DND-41 (cell line): ENCODE data around the gene NOS1AP.

ENCODE experiments used
- ATAC-seq: fragments of 200-7000 bp; cut with Tn5 transposase; 3 replicates; pipeline ENCODE4 v1.9.1; 2021; ENCODE audit warnings: low read depth; ENCODE audit not compliant: insufficient read depth
- DNase-seq: peaks from one replicate; pipeline ENCODE4 v3.0.0-alpha.2; 2020
- H2AFZ ChIP-seq: 2 replicates; pipeline ENCODE4 v1.6.0; 2012; ENCODE audit warnings: low read depth, low read length
- H3K27ac ChIP-seq: 2 replicates; pipeline ENCODE4 v1.5.1; 2012; ENCODE audit warnings: low read length, inconsistent platforms
- H3K27me3 ChIP-seq: fragments of 200-600 bp; sonication (generic); 2 replicates; pipeline ENCODE4 v1.6.0; 2012; ENCODE audit warnings: low read length, mild to moderate bottlenecking, inconsistent platforms; ENCODE audit not compliant: insufficient read depth, poor library complexity
- H3K36me3 ChIP-seq: 2 replicates; pipeline ENCODE4 v1.5.1; 2012; ENCODE audit warnings: low read length, inconsistent platforms; ENCODE audit not compliant: insufficient read depth
- H3K4me1 ChIP-seq: 2 replicates; pipeline ENCODE4 v1.5.1; 2012; ENCODE audit warnings: mild to moderate bottlenecking, low read length; ENCODE audit not compliant: insufficient read depth
- H3K4me2 ChIP-seq: 2 replicates; pipeline ENCODE4 v1.6.0; 2012; ENCODE audit warnings: mild to moderate bottlenecking, moderate library complexity, low read length, inconsistent platforms; ENCODE audit not compliant: insufficient read depth
- H3K4me3 ChIP-seq, 2 experiments: fragments of 200-600 bp in 1 of 2; shearing (Covaris generic) in 1 of 2; 2 replicates each; pipeline ENCODE4 v1.5.1; 2012 to 2016; ENCODE audit warnings: inconsistent platforms in 2 of 2, low read length in 2 of 2, mild to moderate bottlenecking in 2 of 2, low read depth in 1 of 2, moderate library complexity in 1 of 2
- H3K79me2 ChIP-seq: 2 replicates; pipeline ENCODE4 v1.6.0; 2012; ENCODE audit warnings: low read length, inconsistent platforms; ENCODE audit not compliant: insufficient read depth
- H3K9ac ChIP-seq: 2 replicates; pipeline ENCODE4 v1.6.0; 2012; ENCODE audit warnings: low read depth, mild to moderate bottlenecking, inconsistent platforms, low read length, moderate library complexity
- H3K9me3 ChIP-seq: 2 replicates; pipeline ENCODE4 v1.5.1; 2012; ENCODE audit warnings: low read length, moderate library complexity, mild to moderate bottlenecking, inconsistent platforms; ENCODE audit not compliant: insufficient read depth, severe bottlenecking
- H4K20me1 ChIP-seq: 2 replicates; pipeline ENCODE4 v1.6.0; 2012; ENCODE audit warnings: low read length; ENCODE audit not compliant: insufficient read depth
- EZH2 ChIP-seq: IDR thresholded peaks from 3 replicates; pipeline ENCODE4 v1.6.1; 2012; ENCODE audit warnings: borderline replicate concordance, low read depth, mild to moderate bottlenecking, moderate library complexity, low read length, inconsistent platforms; ENCODE audit not compliant: severe bottlenecking
- TF ChIP-seq, protein P1 (sequence below): IDR thresholded peaks from 2 replicates; pipeline ENCODE4 v1.5.1; 2012; ENCODE audit warnings: borderline replicate concordance, low read length, moderate library complexity, mild to moderate bottlenecking; ENCODE audit not compliant: poor library complexity, severe bottlenecking; ENCODE audit errors: extremely low read depth

NOS1AP gene

DNA sequence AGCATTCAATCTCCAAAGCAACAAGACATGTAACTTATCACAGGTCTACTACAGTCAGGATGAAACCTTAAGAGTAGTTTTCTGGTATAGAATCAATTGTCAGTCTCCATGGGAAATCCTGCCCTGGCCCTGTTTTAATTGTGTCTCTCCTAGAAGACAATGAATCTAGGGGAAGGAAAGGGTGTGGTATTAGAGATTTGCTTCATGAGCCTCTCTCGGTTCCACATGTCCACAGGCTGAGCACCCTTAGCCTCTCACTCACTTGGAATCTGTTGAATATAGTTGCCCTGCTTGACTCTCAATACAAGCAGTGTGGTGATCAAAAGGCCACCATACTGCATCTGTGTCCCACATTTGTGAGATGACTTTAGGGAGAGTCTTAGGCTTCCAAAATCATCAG, 289.4 kb downstream of the NOS1AP start:
- H3K4me2 ChIP-seq: no peak overlapping the region
- no peak for TF ChIP-seq EZH2
- TF ChIP-seq, protein P1, sequence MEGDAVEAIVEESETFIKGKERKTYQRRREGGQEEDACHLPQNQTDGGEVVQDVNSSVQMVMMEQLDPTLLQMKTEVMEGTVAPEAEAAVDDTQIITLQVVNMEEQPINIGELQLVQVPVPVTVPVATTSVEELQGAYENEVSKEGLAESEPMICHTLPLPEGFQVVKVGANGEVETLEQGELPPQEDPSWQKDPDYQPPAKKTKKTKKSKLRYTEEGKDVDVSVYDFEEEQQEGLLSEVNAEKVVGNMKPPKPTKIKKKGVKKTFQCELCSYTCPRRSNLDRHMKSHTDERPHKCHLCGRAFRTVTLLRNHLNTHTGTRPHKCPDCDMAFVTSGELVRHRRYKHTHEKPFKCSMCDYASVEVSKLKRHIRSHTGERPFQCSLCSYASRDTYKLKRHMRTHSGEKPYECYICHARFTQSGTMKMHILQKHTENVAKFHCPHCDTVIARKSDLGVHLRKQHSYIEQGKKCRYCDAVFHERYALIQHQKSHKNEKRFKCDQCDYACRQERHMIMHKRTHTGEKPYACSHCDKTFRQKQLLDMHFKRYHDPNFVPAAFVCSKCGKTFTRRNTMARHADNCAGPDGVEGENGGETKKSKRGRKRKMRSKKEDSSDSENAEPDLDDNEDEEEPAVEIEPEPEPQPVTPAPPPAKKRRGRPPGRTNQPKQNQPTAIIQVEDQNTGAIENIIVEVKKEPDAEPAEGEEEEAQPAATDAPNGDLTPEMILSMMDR: no peak
- H3K36me3 ChIP-seq: no peaks in the 10 kb centered on the region
- H3K9me3 ChIP-seq: no peaks in the 10 kb centered on the region
- H3K9ac ChIP-seq: no peak overlapping the region
- no peak overlapping the region for H2AFZ ChIP-seq
- no peaks in the 10 kb centered on the region for H3K27me3 ChIP-seq
- no peaks in the 10 kb centered on the region for H3K79me2 ChIP-seq
- no peak overlapping the region for H3K27ac ChIP-seq
- no peaks in the 10 kb centered on the region for H4K20me1 ChIP-seq
- no peaks in the 10 kb centered on the region for H3K4me1 ChIP-seq
- H3K4me3 ChIP-seq: no peak overlapping the region
- ATAC-seq: no peak
- no peak for DNase-seq

GRCh38 chr1:162359523-162360236, 290.2 kb downstream of the NOS1AP start:
- Histone ChIP-seq H3K79me2 (no peaks in the 10 kb centered on the region), H3K36me3 (no peaks in the 10 kb centered on the region), H3K27me3 (no peaks in the 10 kb centered on the region), H3K9ac (no peak overlapping the region), H2AFZ (no peak overlapping the region), H3K9me3 (no peaks in the 10 kb centered on the region), H3K4me2 (no peak overlapping the region), H3K4me3 (no peak overlapping the region), H4K20me1 (no peaks in the 10 kb centered on the region), H3K4me1 (no peaks in the 10 kb centered on the region), H3K27ac (no peak overlapping the region)
- ATAC-seq: no peak
- DNase-seq: no peak
- TF ChIP-seq, protein P1: no peak
- no peak for TF ChIP-seq EZH2

DNA sequence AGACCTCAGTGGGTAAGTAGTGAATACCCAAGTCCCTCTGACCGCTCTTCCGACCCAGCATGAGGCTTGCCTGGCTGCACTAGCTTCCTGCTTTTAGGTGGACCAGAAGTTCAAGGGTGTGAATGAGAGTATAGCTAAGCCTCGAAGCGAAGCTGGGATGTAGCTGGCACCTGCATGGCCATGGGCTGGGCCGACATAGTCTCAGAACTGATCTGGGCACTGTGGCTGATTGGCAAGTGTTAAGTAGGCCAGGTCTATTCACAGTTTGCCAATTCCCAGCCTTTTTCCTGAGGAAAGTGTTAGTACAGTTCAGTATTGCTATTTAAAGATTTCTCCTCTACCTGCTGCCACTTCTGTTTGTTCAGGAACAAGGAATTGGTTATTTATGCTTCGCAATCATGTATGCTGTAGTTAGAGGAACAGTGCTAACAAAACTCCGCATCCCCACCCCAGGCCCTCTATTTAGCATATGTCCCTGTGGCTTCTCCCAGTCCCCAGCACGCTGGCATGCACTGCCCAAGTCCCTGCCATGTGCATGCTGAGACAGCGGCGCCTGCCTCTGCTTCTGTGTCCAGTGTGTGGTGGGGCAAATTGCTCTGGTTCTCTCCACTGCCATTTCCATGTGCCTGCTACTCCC, 290.9 kb downstream of the NOS1AP start:
- TF ChIP-seq EZH2: no peak
- TF ChIP-seq, protein P1: no peak
- no peaks in the 10 kb centered on the region for H3K36me3 ChIP-seq
- no peak overlapping the region for H3K4me2 ChIP-seq

More for the DNA sequence above, 290.9 kb downstream of the NOS1AP start:
- Histone ChIP-seq H3K79me2 (no peaks in the 10 kb centered on the region), H3K9me3 (no peaks in the 10 kb centered on the region), H2AFZ (no peak overlapping the region), H3K27me3 (no peaks in the 10 kb centered on the region), H3K4me1 (no peaks in the 10 kb centered on the region), H3K9ac (no peak overlapping the region), H3K4me3 (no peak overlapping the region), H4K20me1 (no peaks in the 10 kb centered on the region), H3K27ac (no peak overlapping the region)
- DNase-seq (no peak), ATAC-seq (no peak)
